ENCODE measurements around the gene INTS15.

INTS15 gene

DNA sequence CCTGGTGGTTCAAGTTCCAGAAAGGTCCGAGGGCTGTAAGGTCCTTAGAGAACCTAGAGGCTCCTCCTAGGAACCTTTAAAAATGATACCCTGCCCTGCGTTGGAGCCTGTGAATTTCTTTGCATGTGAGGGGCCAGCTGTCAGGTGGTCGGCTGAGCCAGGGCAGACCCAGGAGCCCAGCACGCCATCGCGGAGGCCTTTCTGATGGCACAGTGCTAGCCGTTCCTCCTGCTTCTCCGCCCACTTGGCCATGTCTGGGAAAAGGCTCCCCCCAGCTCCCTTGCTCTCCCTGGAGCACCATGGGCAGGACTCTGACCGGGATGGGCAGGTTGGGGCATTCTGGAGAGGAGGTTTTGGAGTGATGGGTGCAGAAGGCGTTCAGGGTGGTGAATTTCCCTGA lies 54.9 kb downstream of the INTS15 start:
- no peak for DNase-seq (ENCODE audit: low read depth)
- no peak overlapping the region for H3K4me3 ChIP-seq (ENCODE audit: low read depth, low read length)
- no peak for TF ChIP-seq CTCF (IDR thresholded peaks at IDR 0.05; ENCODE audit: control insufficient read depth, extremely low read depth, insufficient read depth)

DNA sequence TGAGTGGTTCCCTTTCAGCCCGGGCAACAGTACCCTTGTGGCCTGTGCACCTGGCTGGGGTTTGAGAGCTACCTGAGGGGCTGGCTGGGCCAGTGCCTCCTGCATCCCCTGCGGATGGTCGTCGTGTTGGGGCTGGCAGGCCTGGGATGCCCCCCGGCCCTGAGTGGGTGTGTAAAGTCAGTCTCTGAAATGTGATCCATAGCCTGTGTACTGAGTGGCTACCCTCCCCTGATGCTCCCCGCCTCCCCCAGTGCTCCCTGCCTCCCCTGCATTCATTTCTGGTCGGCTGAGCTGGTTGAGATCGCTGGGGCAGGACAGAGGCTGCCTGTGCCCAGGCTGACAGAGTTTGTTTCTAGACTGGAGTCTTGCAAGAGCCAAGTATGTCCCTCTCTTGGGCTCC lies 56.6 kb downstream of the INTS15 start:
- no peak for DNase-seq (ENCODE audit: low read depth)
- TF ChIP-seq CTCF (IDR thresholded peaks at IDR 0.05; ENCODE audit: control insufficient read depth, extremely low read depth, insufficient read depth) = no peak
- H3K4me3 ChIP-seq (ENCODE audit: low read depth, low read length) = no peak overlapping the region

DNA sequence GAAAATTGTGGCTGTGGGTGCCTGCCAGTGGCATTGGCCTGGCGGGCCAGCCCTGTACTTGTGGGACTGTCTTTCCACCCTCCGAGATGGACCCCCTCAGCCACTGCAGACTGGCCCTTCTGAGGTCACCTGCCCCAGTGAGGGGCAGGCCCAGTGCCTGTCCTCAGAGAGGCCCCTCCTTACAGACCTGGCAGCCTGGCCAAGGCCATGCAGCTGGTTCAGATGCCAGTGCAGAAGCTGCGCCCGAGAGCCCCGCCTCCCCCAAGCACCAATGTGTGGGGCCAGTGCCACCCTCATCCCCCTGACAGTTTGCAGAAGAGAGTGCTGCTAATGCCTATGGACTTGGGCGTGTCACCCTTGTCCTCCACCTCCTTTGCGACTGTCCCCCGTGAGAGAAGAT lies 57.3 kb downstream of the INTS15 start:
- no peak overlapping the region for H3K4me3 ChIP-seq (ENCODE audit: low read depth, low read length)
- TF ChIP-seq CTCF (IDR thresholded peaks at IDR 0.05; ENCODE audit: control insufficient read depth, extremely low read depth, insufficient read depth) = no peak
- no peak for DNase-seq (ENCODE audit: low read depth)

DNA sequence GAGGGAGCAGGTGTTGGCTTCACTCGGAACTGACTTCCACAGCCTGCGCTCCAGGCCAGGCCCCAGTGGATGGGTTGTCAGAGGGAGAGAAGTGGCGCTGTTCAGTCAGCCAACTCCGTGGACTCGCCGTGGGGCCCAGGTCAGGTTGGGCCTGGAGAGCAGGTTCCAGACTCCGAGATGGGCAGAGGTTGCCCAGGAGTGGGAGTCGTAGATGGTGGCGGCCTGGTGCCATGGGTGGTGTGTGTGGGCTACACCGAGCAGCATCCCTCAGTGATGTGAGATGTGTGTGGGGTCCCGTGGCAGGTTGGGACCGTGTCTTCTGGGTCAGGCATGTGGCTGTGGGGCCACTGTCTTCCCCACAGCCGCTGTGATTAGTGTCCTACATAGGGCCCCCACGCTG lies 57.7 kb downstream of the INTS15 start:
- H3K4me3 ChIP-seq (ENCODE audit: low read depth, low read length) = no peak overlapping the region
- DNase-seq (ENCODE audit: low read depth) = no peak
- TF ChIP-seq CTCF (IDR thresholded peaks at IDR 0.05; ENCODE audit: control insufficient read depth, extremely low read depth, insufficient read depth) = no peak

GRCh38 chr7:6648066-6648814 lies 58.4 kb downstream of the INTS15 start:
- no peak for TF ChIP-seq CTCF (IDR thresholded peaks at IDR 0.05; ENCODE audit: control insufficient read depth, extremely low read depth, insufficient read depth)
- H3K4me3 ChIP-seq (ENCODE audit: low read depth, low read length) = no peak overlapping the region
- DNase-seq (ENCODE audit: low read depth) = no peak

DNA sequence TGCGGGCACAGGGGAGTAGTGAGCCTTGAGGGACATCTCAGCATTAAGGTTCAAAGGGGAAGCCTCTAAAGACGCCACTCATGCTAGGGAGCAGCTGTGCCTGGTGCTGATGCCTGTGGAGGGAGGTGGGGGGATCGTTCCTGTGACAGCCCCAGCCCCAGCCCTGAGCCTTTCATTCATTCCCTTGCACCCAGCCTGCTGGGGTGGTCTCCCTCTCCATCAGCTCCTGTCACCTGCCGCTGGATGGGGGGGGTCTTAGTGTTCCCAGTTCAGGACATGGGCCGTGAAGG lies 58.9 kb downstream of the INTS15 start:
- no peak for TF ChIP-seq CTCF (IDR thresholded peaks at IDR 0.05; ENCODE audit: control insufficient read depth, extremely low read depth, insufficient read depth)
- no peak overlapping the region for H3K4me3 ChIP-seq (ENCODE audit: low read depth, low read length)
- DNase-seq (ENCODE audit: low read depth) = no peak

DNA sequence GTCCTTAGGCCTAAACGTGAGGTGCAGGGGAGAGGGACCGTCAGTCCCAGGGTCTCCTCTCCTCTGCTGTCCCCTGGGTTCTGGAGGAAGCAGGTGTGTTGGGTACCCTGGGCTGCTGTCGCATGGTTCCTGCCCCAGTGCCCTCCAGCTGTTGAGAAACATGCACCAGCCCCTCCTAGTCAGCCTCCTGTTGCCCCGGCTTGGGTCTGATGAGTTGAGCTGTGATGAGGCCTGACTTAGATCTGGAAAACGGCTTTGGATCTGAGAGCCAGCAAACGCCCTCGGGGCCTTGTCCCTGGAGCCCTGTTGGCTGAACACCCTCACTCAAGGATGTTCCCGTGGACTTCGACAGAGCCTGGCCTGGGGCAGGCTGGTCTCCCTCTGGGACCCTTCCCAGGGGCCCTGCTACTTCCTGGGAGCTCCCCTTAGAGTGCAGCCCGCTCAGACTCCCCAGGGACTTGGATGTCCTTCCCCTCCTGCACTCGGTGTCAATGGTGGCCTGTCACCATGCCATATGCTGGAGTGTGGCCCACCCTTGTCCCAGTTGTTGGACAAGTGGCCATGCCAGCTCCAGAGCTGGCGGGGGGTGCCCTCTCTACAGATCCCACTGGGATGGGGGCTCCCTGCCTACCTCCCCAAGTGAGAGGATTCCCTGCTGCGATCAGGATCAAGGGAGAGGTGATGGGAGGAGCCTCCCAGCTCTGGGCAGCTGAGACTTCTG lies 59.6 kb downstream of the INTS15 start:
- no peak for DNase-seq (ENCODE audit: low read depth)
- no peak overlapping the region for H3K4me3 ChIP-seq (ENCODE audit: low read depth, low read length)

More for the DNA sequence above, 59.6 kb downstream of the INTS15 start:
- TF ChIP-seq CTCF (IDR thresholded peaks at IDR 0.05; ENCODE audit: control insufficient read depth, extremely low read depth, insufficient read depth) = no peak
